Islet of Langerhans (tissue), 1 donor: ENCODE data around the gene VGLL4.
"Not testable (repeated sequence)": the region's sequence is repeated elsewhere in the genome, so short reads cannot be mapped to it uniquely, and the experiment has no call there.

ENCODE experiments used
- FAIRE-seq: peaks from one replicate; lab custom pipeline; 2011; peaks lifted over from hg19 to GRCh38; lab: Jason Lieb, UNC

Gene VGLL4

GRCh38 chr3:11606090-11606784 is 37.5 kb downstream of the VGLL4 start:
- FAIRE-seq, result no peak

GRCh38 chr3:11605398-11605797 is 38.3 kb downstream of the VGLL4 start:
- FAIRE-seq, result no peak

GRCh38 chr3:11604139-11604892 is 39.4 kb downstream of the VGLL4 start:
- FAIRE-seq, result no peak

GRCh38 chr3:11603628-11604027 is 40.1 kb downstream of the VGLL4 start:
- no peak for FAIRE-seq

- no peak for FAIRE-seq
Observed at GRCh38 chr3:11602886-11603527, 40.7 kb downstream of the VGLL4 start.

GRCh38 chr3:11602239-11602840 is 41.4 kb downstream of the VGLL4 start:
- no peak for FAIRE-seq

- FAIRE-seq, result no peak
Observed at GRCh38 chr3:11601446-11602238, 42.1 kb downstream of the VGLL4 start.

- FAIRE-seq, result no peak
Observed at GRCh38 chr3:11600501-11601282, 43.0 kb downstream of the VGLL4 start.

GRCh38 chr3:11596387-11596786 is 47.3 kb downstream of the VGLL4 start:
- FAIRE-seq, result no peak

GRCh38 chr3:11595024-11595423 is 48.7 kb downstream of the VGLL4 start:
- FAIRE-seq, result not testable (repeated sequence)

GRCh38 chr3:11593318-11594034 is 50.2 kb downstream of the VGLL4 start:
- FAIRE-seq, result no peak

GRCh38 chr3:11592445-11593298 is 51.0 kb downstream of the VGLL4 start:
- FAIRE-seq, result no peak

GRCh38 chr3:11591391-11592282 is 52.1 kb downstream of the VGLL4 start:
- no peak for FAIRE-seq

GRCh38 chr3:11591002-11591355 is 52.7 kb downstream of the VGLL4 start:
- FAIRE-seq, result no peak

GRCh38 chr3:11589706-11590105 is 54.0 kb downstream of the VGLL4 start:
- no peak for FAIRE-seq

- FAIRE-seq, result no peak
Observed at GRCh38 chr3:11588755-11589154, 55.0 kb downstream of the VGLL4 start.

GRCh38 chr3:11588338-11588737 is 55.4 kb downstream of the VGLL4 start:
- FAIRE-seq, result no peak

GRCh38 chr3:11587766-11588165 is 55.9 kb downstream of the VGLL4 start:
- FAIRE-seq, result no peak

- FAIRE-seq, result no peak
Observed at GRCh38 chr3:11584570-11584969, 59.1 kb downstream of the VGLL4 start.
